Tibial nerve (tissue), 4 donors: ENCODE data around the gene PPM1H. TPM values are rescaled to one million over a fixed set of nuclear protein-coding genes. Genes with fewer than 3 reads are reported as not detected.

Experiments used
- DNase-seq, 2 donors: peaks; one replicate each; pipeline ENCODE4 v3.0.0-alpha.2; 2019; ENCODE audit warnings: low spot score in 2 of 2
- H3K27ac ChIP-seq, 4 donors: fragments of 200-600 bp; sonication (generic) in 3 of 4; one replicate each; pipeline ENCODE4 v1.5.1; 2017 to 2019; ENCODE audit warnings: mild to moderate bottlenecking in 1 of 4
- H3K27me3 ChIP-seq, 2 donors: fragments of 200-600 bp; sonication (generic) in 1 of 2; one replicate each; pipeline versions ENCODE4 v1.5.1 to v1.6.0; 2017 to 2019
- H3K36me3 ChIP-seq, 3 donors: fragments of 200-600 bp; sonication (generic); one replicate each; pipeline ENCODE4 v1.5.1; 2018 to 2019
- H3K4me1 ChIP-seq, 4 donors: fragments of 200-600 bp; sonication (generic) in 3 of 4; one replicate each; pipeline ENCODE4 v1.5.1; 2017 to 2019
- H3K4me3 ChIP-seq, 4 donors: fragments of 200-600 bp; sonication (generic) in 3 of 4; one replicate each; pipeline ENCODE4 v1.5.1; 2017 to 2019; ENCODE audit warnings: mild to moderate bottlenecking in 1 of 4, moderate library complexity in 1 of 4
- H3K9me3 ChIP-seq, 4 donors: fragments of 200-600 bp; sonication (generic) in 3 of 4; one replicate each; pipeline ENCODE4 v1.5.1; 2017 to 2019
- CTCF ChIP-seq, 5 experiments: fragments of 200-600 bp in 3 of 5; fragments of 450-650 bp in 2 of 5; sonication (generic) in 3 of 5; IDR thresholded peaks; one replicate each; pipeline ENCODE4 v1.5.1; 2016 to 2019; ENCODE audit warnings: antibody characterized with exemption in 5 of 5, mild to moderate bottlenecking in 3 of 5, moderate library complexity in 2 of 5
- EP300 ChIP-seq, 2 donors: sonication (generic); formaldehyde crosslinking; IDR thresholded peaks; one replicate each; pipeline ENCODE4 v1.6.1; 2017; ENCODE audit warnings: antibody characterized with exemption in 2 of 2, mild to moderate bottlenecking in 1 of 2
- POLR2A ChIP-seq, 2 donors: fragments of 450-650 bp; IDR thresholded peaks; one replicate each; pipeline ENCODE4 v1.6.1; 2017; ENCODE audit warnings: antibody characterized with exemption in 2 of 2, mild to moderate bottlenecking in 2 of 2, moderate library complexity in 2 of 2
- WGBS, 2 donors: methylation state at CpG; one replicate each; pipeline ENCODE4 v1.1.5; 2018; 5-methylcytosine and 5-hydroxymethylcytosine counted together
- total RNA-seq, 4 donors: library from RNA; depleted of rRNA; stranded (reverse); fragments of >200 nt; gene quantifications; one replicate each; pipeline ENCODE4 v1.1.0, GENCODE V29; 2016

Gene PPM1H
- total RNA-seq, 4 donors from 2014 or later: 0.78 to 2.6 (median 1.3) TPM

GRCh38 chr12:62808166-62808879 lies 126.6 kb downstream of the PPM1H start:
- Histone ChIP-seq H3K36me3 (no peaks in the 10 kb centered on the region), H3K27me3 (no peaks in the 10 kb centered on the region), H3K4me1 (peaks cover 0 to 6% (median 0%) of the 10 kb centered on the region in 4 donors), H3K9me3 (no peaks in the 10 kb centered on the region), H3K27ac (no peak overlapping the region), H3K4me3 (no peak overlapping the region)
- 88 to 93% methylated on average over 4 of the region's 4 CpGs for WGBS, 2 donors
- TF ChIP-seq CTCF (IDR thresholded peaks at IDR 0.05): no peak
- DNase-seq: no peak

GRCh38 chr12:62806893-62807292 lies 128.1 kb downstream of the PPM1H start:
- DNase-seq: no peak
- Histone ChIP-seq H3K27ac (no peak overlapping the region), H3K4me3 (no peak overlapping the region), H3K9me3 (no peaks in the 10 kb centered on the region), H3K36me3 (no peaks in the 10 kb centered on the region), H3K27me3 (no peaks in the 10 kb centered on the region), H3K4me1 (no peaks in the 10 kb centered on the region)
- TF ChIP-seq POLR2A (IDR thresholded peaks at IDR 0.05) (no peak), CTCF (IDR thresholded peaks at IDR 0.05) (no peak), EP300 (IDR thresholded peaks at IDR 0.05) (no peak)
- 73 to 94% methylated on average over 2 of the region's 2 CpGs for WGBS, 2 donors

GRCh38 chr12:62806244-62806836 lies 128.6 kb downstream of the PPM1H start:
- Histone ChIP-seq H3K27ac (no peak overlapping the region), H3K36me3 (no peaks in the 10 kb centered on the region), H3K27me3 (no peaks in the 10 kb centered on the region), H3K4me1 (no peaks in the 10 kb centered on the region), H3K4me3 (no peak overlapping the region), H3K9me3 (no peaks in the 10 kb centered on the region)
- no peak for DNase-seq
- no peak for TF ChIP-seq EP300 (IDR thresholded peaks at IDR 0.05)
- WGBS, 2 donors: 70 to 83% methylated on average over 6 of the region's 6 CpGs

- no peaks in the 10 kb centered on the region for H3K4me1 ChIP-seq
- H3K36me3 ChIP-seq: no peaks in the 10 kb centered on the region
- H3K27ac ChIP-seq: no peak overlapping the region
- WGBS, 2 donors: 81 to 83% methylated on average over 3 of the region's 3 CpGs
- no peak overlapping the region for H3K4me3 ChIP-seq
- H3K9me3 ChIP-seq: no peaks in the 10 kb centered on the region
- no peak for DNase-seq
- no peaks in the 10 kb centered on the region for H3K27me3 ChIP-seq
- TF ChIP-seq POLR2A (IDR thresholded peaks at IDR 0.05) (no peak), EP300 (IDR thresholded peaks at IDR 0.05) (no peak)
Measured at GRCh38 chr12:62805517-62805916, 129.4 kb downstream of the PPM1H start.

GRCh38 chr12:62803756-62804155 lies 131.2 kb downstream of the PPM1H start:
- TF ChIP-seq CTCF (IDR thresholded peaks at IDR 0.05) (no peak), POLR2A (IDR thresholded peaks at IDR 0.05) (no peak), EP300 (IDR thresholded peaks at IDR 0.05) (no peak)
- 74 to 77% methylated on average over 2 of the region's 2 CpGs for WGBS, 2 donors
- DNase-seq: no peak
- Histone ChIP-seq H3K27me3 (no peaks in the 10 kb centered on the region), H3K4me1 (no peaks in the 10 kb centered on the region), H3K36me3 (no peaks in the 10 kb centered on the region), H3K27ac (no peak overlapping the region), H3K9me3 (no peaks in the 10 kb centered on the region), H3K4me3 (no peak overlapping the region)

GRCh38 chr12:62802984-62803383 lies 132.0 kb downstream of the PPM1H start:
- no peaks in the 10 kb centered on the region for H3K4me1 ChIP-seq
- TF ChIP-seq CTCF (IDR thresholded peaks at IDR 0.05): no peak
- TF ChIP-seq POLR2A (IDR thresholded peaks at IDR 0.05): no peak
- TF ChIP-seq EP300 (IDR thresholded peaks at IDR 0.05): no peak
- no peaks in the 10 kb centered on the region for H3K27me3 ChIP-seq
- H3K27ac ChIP-seq: no peak overlapping the region
- WGBS, 2 donors: 56 to 57% methylated on average over 4 of the region's 4 CpGs
- H3K36me3 ChIP-seq: no peaks in the 10 kb centered on the region
- DNase-seq: no peak
- no peaks in the 10 kb centered on the region for H3K9me3 ChIP-seq
- no peak overlapping the region for H3K4me3 ChIP-seq
